Activated CD4-positive, alpha-beta memory T cell treated with anti-CD3 and anti-CD28 coated beads, Interleukin-2, amount 10 ng/mL, durations not matched to agents 7 days and 5 days (primary cell): Measurements from ENCODE around the gene USP40. TPM values are rescaled to one million over a fixed set of nuclear protein-coding genes. Genes with fewer than 3 reads are reported as not detected.

Experiments
- CTCF ChIA-PET: fragments of 350-600 bp; sonication (Branson Sonifier 250); formaldehyde crosslinking; loops from one replicate; lab custom pipeline; 2021; ENCODE audit warnings: antibody characterized with exemption, inconsistent platforms; lab: Charles Lee
- POLR2A ChIA-PET: fragments of 350-600 bp; sonication (Branson Sonifier 250); formaldehyde crosslinking; loops from one replicate; lab custom pipeline; 2021; ENCODE audit warnings: antibody characterized with exemption; lab: Charles Lee
- DNase-seq: peaks from one replicate; pipeline ENCODE4 v3.0.0-alpha.2; 2020
- H3K27ac Mint-ChIP-seq: one replicate; pipeline ENCODE4 v1.8.0; 2021; ENCODE audit warnings: mild to moderate bottlenecking, mixed read lengths
- H3K27me3 Mint-ChIP-seq: one replicate; pipeline ENCODE4 v1.8.0; 2021; ENCODE audit warnings: mixed read lengths
- H3K36me3 Mint-ChIP-seq: one replicate; pipeline ENCODE4 v1.8.0; 2021; ENCODE audit warnings: low read depth, mixed read lengths
- H3K4me1 Mint-ChIP-seq: one replicate; pipeline ENCODE4 v1.8.0; 2021; ENCODE audit warnings: mixed read lengths
- H3K4me3 Mint-ChIP-seq: one replicate; pipeline ENCODE4 v1.8.0; 2021; ENCODE audit warnings: mild to moderate bottlenecking, mixed read lengths
- H3K9me3 Mint-ChIP-seq: one replicate; pipeline ENCODE4 v1.8.0; 2021; ENCODE audit warnings: mixed read lengths
- total RNA-seq, 2 experiments: library from RNA; stranded (reverse); gene quantifications; one replicate each; pipeline ENCODE4 v1.2.3, GENCODE V29; 2021

The USP40 gene
- total RNA-seq, 2 experiments from 2014 or later: 17.1 to 18.9 TPM

DNA sequence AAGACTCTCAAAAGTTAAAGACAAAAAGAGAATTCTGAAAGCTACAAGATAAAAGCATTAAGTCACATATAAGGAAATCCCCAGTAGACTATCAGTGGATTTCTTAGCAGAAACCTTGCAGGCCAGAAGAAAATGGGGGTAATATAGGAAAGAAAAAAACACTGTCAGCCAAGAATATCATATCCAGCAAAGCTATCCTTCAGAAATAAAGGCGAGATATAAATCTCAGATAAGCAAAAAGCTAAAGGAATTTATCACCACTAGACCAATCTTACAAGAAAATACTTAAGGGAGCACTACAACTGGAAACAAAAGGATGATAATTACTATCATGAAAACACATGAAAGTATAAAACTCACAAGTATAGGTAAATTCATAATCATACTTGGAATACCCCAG lies 63.1 kb downstream of the USP40 start:
- CTCF ChIA-PET: no interaction called here

DNA sequence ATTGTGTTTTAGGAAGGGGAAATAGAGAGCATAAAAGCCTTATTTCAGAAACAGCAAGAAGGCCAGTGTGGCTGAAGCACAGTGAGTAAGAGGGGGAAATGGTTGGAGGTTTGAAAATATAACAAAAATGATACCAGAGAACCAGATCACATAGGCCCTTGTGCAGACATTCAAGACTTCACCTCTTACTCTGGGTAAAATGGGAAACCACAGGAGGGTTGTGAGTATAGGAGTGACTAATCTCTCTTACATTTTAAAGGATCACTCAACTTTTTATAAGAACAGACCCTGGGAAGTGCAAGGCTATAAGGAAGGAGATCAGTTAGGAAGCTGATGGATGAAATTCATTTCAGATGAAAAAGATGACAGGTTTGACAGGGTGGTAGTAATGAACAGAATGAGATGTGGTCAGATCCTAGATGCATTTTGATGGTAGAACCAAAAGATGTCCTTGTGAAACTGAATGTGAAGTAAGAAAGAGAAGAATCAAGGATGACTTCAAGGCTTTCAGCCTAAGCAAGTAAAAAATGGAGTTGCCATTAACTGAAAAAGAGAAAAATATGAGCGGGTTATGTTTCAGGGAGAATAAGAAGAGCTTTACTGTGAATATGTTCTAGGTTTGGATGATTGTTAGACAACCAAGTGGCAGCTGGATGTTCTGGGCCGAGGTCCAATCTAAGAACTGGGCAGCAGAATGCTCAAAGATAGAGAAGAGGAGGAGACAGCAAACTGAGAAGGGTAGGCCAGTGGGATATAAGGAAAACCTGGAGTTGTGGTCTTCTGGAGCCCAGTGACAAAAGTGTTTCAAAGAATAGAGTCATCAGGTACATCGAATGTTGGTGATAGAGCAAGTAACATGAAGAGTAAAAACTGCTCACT lies 65.1 kb downstream of the USP40 start:
- peaks cover 25% of the 10 kb centered on the region for H3K4me1 Mint-ChIP-seq
- no peaks in the 10 kb centered on the region for H3K27me3 Mint-ChIP-seq
- no peak overlapping the region for H3K4me3 Mint-ChIP-seq
- no peak overlapping the region for H3K27ac Mint-ChIP-seq
- H3K36me3 Mint-ChIP-seq: peaks cover 44% of the 10 kb centered on the region
- CTCF ChIA-PET: no interaction called here
- no peak for DNase-seq
- H3K9me3 Mint-ChIP-seq: peaks cover 25% of the 10 kb centered on the region
- POLR2A ChIA-PET: no interaction called here

More for the DNA sequence above, 63.1 kb downstream of the USP40 start:
- H3K27me3 Mint-ChIP-seq: no peaks in the 10 kb centered on the region
- POLR2A ChIA-PET: no interaction called here
- peaks cover 40% of the 10 kb centered on the region for H3K36me3 Mint-ChIP-seq
- H3K4me3 Mint-ChIP-seq: no peak overlapping the region
- H3K4me1 Mint-ChIP-seq: peaks cover 23% of the 10 kb centered on the region
- H3K27ac Mint-ChIP-seq: no peak overlapping the region
- DNase-seq: no peak
- peaks cover 25% of the 10 kb centered on the region for H3K9me3 Mint-ChIP-seq

GRCh38 chr2:233499928-233500327 lies 66.7 kb downstream of the USP40 start:
- no peak for DNase-seq
- Mint-ChIP-seq H3K4me3 (no peak overlapping the region), H3K27me3 (no peaks in the 10 kb centered on the region), H3K36me3 (peaks cover 36% of the 10 kb centered on the region), H3K4me1 (peaks cover 25% of the 10 kb centered on the region), H3K27ac (no peak overlapping the region), H3K9me3 (peaks cover 25% of the 10 kb centered on the region)
- POLR2A ChIA-PET: no interaction called here
- CTCF ChIA-PET: no interaction called here

GRCh38 chr2:233498126-233498525 lies 68.5 kb downstream of the USP40 start:
- Mint-ChIP-seq H3K9me3 (peaks cover 12% of the 10 kb centered on the region), H3K4me1 (peaks cover 16% of the 10 kb centered on the region), H3K27ac (no peak overlapping the region), H3K27me3 (no peaks in the 10 kb centered on the region), H3K36me3 (peaks cover 22% of the 10 kb centered on the region), H3K4me3 (no peak overlapping the region)
- POLR2A ChIA-PET: no interaction called here
- CTCF ChIA-PET: interaction anchor here (1.8 kb wide), 1 partner anchor 31 kb away, joined by 4 read pairs; no protein-coding TSS in a partner anchor
- no peak for DNase-seq

DNA sequence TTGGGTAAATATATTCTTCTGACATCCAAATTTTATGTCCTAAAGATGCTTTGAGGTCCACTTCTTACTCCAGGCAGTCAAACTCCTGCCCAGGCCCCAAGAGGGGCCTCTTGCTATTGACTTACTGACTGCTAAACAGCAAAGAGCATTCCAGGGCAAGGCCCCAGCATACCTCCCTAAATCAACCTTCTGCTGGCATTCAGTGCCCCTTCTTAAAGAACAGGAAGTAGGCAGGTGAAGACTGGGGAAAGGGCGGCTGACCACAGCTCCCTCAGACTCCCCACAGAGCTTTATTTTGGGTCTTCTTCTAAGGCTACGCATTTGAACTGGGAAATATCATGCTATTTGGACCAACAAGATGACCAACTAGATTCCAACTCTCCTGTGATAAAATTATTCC lies 68.9 kb downstream of the USP40 start:
- peaks cover 18% of the 10 kb centered on the region for H3K36me3 Mint-ChIP-seq
- H3K27ac Mint-ChIP-seq: no peak overlapping the region
- POLR2A ChIA-PET: no interaction called here
- DNase-seq: no peak
- H3K9me3 Mint-ChIP-seq: peaks cover 8% of the 10 kb centered on the region
- CTCF ChIA-PET: interaction anchor here (1.8 kb wide), 1 partner anchor 32 kb away, joined by 4 read pairs; no protein-coding TSS in a partner anchor
- peaks cover 16% of the 10 kb centered on the region for H3K4me1 Mint-ChIP-seq
- H3K4me3 Mint-ChIP-seq: no peak overlapping the region
- H3K27me3 Mint-ChIP-seq: no peaks in the 10 kb centered on the region

GRCh38 chr2:233495503-233496496 lies 70.8 kb downstream of the USP40 start:
- Mint-ChIP-seq H3K27me3 (no peaks in the 10 kb centered on the region), H3K27ac (no peak overlapping the region), H3K4me3 (no peak overlapping the region), H3K36me3 (peaks cover 4% of the 10 kb centered on the region), H3K9me3 (no peaks in the 10 kb centered on the region), H3K4me1 (peaks cover 6% of the 10 kb centered on the region)
- POLR2A ChIA-PET: interaction anchor here (1.7 kb wide), 1 partner anchor 15 kb away, joined by 3 read pairs; no protein-coding TSS in a partner anchor
- CTCF ChIA-PET: interaction anchor here (1.2 kb wide), 1 partner anchor 11 kb away, joined by 3 read pairs; no protein-coding TSS in a partner anchor
- no peak for DNase-seq

GRCh38 chr2:233492751-233493150 lies 73.8 kb downstream of the USP40 start:
- Mint-ChIP-seq H3K9me3 (no peaks in the 10 kb centered on the region), H3K36me3 (peaks cover 3% of the 10 kb centered on the region), H3K4me3 (no peak overlapping the region), H3K4me1 (no peaks in the 10 kb centered on the region), H3K27ac (no peak overlapping the region), H3K27me3 (no peaks in the 10 kb centered on the region)
- ChIA-PET CTCF (no interaction called here), POLR2A (no interaction called here)
- DNase-seq: no peak

DNA sequence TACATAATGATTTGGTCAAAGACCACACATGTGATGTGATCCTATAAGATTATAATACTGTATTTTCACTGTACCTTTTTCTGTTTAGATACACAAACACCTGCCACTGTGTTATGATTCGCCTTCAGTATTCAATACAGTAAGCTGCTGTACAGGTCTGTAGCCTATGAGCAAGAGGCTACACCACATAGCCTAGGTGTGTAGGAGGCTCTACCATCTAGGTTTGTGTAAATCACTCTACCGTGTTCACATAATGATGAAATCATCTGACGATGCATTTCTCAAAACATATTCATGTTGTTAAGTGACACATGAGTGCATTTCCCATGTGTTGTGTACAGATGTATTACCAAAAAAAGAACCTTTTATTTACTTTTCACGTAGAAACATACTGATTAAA lies 74.5 kb downstream of the USP40 start:
- H3K9me3 Mint-ChIP-seq: no peaks in the 10 kb centered on the region
- H3K27me3 Mint-ChIP-seq: no peaks in the 10 kb centered on the region
- DNase-seq: no peak
- ChIA-PET POLR2A (no interaction called here), CTCF (no interaction called here)
- H3K4me1 Mint-ChIP-seq: no peaks in the 10 kb centered on the region
- H3K4me3 Mint-ChIP-seq: no peak overlapping the region
- H3K27ac Mint-ChIP-seq: no peak overlapping the region
- H3K36me3 Mint-ChIP-seq: peaks cover 2% of the 10 kb centered on the region

GRCh38 chr2:233491326-233491725 lies 75.3 kb downstream of the USP40 start:
- Mint-ChIP-seq H3K36me3 (peaks cover 6% of the 10 kb centered on the region), H3K9me3 (no peaks in the 10 kb centered on the region), H3K4me3 (no peak overlapping the region), H3K27me3 (no peaks in the 10 kb centered on the region), H3K4me1 (no peaks in the 10 kb centered on the region), H3K27ac (no peak overlapping the region)
- DNase-seq: no peak
- POLR2A ChIA-PET: no interaction called here
- CTCF ChIA-PET: no interaction called here

DNA sequence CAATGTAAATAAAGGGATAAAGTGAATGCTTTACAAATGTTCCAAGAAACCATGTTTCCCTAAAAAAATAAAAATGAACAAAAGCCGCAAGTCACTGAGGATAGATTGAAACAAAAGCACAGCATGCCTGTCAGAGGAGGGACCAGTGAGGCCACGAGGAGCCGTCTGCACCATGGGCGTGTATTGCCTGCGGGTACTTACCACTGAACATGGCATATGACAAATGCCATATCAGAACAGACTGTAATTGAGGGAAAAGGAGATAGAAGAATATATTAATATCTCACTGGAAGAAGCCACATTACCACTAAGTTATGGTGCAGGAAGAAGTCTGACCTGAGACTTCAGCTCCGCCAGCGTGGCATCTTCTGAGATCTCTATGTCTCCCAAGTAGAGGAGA lies 75.8 kb downstream of the USP40 start:
- CTCF ChIA-PET: no interaction called here
- POLR2A ChIA-PET: no interaction called here
- Mint-ChIP-seq H3K4me3 (no peak overlapping the region), H3K9me3 (no peaks in the 10 kb centered on the region), H3K27ac (no peak overlapping the region), H3K36me3 (peaks cover 7% of the 10 kb centered on the region), H3K4me1 (no peaks in the 10 kb centered on the region), H3K27me3 (no peaks in the 10 kb centered on the region)
- DNase-seq: no peak

DNA sequence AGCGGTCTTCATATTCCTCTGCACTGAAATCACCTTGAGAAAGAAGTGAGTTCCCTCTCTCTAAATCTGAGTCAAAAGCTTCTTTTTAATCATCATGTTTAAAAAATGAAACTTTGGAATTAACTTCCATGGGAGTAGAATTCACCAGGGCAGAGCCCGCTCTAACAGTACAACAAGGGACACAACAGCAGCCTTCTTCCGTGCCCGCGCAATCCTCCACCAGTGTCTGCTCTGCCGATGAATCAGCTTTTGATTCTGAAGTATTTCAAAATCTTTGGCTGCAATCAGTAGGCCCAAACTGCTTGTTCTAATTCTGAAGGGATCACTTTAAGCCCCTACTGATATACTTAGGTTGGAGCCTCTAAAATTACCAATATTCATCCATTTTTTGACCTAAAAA lies 76.9 kb downstream of the USP40 start:
- no peaks in the 10 kb centered on the region for H3K4me1 Mint-ChIP-seq
- ChIA-PET CTCF (no interaction called here), POLR2A (interaction anchor here (0.6 kb wide), 1 partner anchor 709 kb away, joined by 3 read pairs; no protein-coding TSS in a partner anchor)
- H3K27me3 Mint-ChIP-seq: no peaks in the 10 kb centered on the region
- H3K27ac Mint-ChIP-seq: no peak overlapping the region
- H3K4me3 Mint-ChIP-seq: no peak overlapping the region
- DNase-seq: no peak
- H3K9me3 Mint-ChIP-seq: no peaks in the 10 kb centered on the region
- peaks cover 7% of the 10 kb centered on the region for H3K36me3 Mint-ChIP-seq

GRCh38 chr2:233489143-233489542 lies 77.4 kb downstream of the USP40 start:
- ChIA-PET CTCF (no interaction called here), POLR2A (no interaction called here)
- peaks cover 7% of the 10 kb centered on the region for H3K36me3 Mint-ChIP-seq
- H3K4me3 Mint-ChIP-seq: no peak overlapping the region
- H3K9me3 Mint-ChIP-seq: no peaks in the 10 kb centered on the region
- DNase-seq: no peak
- H3K27me3 Mint-ChIP-seq: no peaks in the 10 kb centered on the region
- no peaks in the 10 kb centered on the region for H3K4me1 Mint-ChIP-seq
- no peak overlapping the region for H3K27ac Mint-ChIP-seq
